SK-N-SH (cell line): ENCODE results near the gene TLCD4. TPM values are rescaled to one million over a fixed set of nuclear protein-coding genes. Genes with fewer than 3 reads are reported as not detected.

Experiments
- CTCF ChIA-PET: fragments of 300-600, 350-600 bp; formaldehyde crosslinking; extraction: SDS; loops from one replicate; lab custom pipeline; 2021; lab: Yijun Ruan, JAX
- POLR2A ChIA-PET: fragments of 350-600 bp; sonication (Branson Sonifier 250); formaldehyde crosslinking; extraction: SDS; loops from one replicate; lab custom pipeline; 2020; ENCODE audit warnings: antibody characterized with exemption, inconsistent platforms; lab: Yijun Ruan, JAX
- DNase-seq: peaks from one replicate; pipeline ENCODE4 v3.0.0; 2012
- H2AFZ ChIP-seq: fragments of 200-600 bp; sonication (generic); 2 replicates; pipeline ENCODE4 v1.8.1; 2016; ENCODE audit warnings: antibody characterized with exemption, mild to moderate bottlenecking, low read depth
- H3F3A ChIP-seq: fragments of 200-600 bp; sonication (generic); replicated peaks from 2 replicates; pipeline ENCODE3; 2016; ENCODE audit warnings: antibody characterized with exemption, mild to moderate bottlenecking; ENCODE audit not compliant: insufficient read depth
- H3K27ac ChIP-seq, 2 experiments: fragments of 200-500 bp in 1 of 2; fragments of 200-600 bp in 1 of 2; sonication (Bioruptor generic) in 1 of 2; sonication (generic), shearing (Covaris generic) in 1 of 2; 2 replicates each; pipeline versions ENCODE4 v1.5.1 to v1.6.1; 2014 to 2016; ENCODE audit warnings: low read depth in 2 of 2, inconsistent platforms in 1 of 2, low read length in 1 of 2, mild to moderate bottlenecking in 1 of 2, mixed read lengths in 1 of 2
- H3K27me3 ChIP-seq: fragments of 200-600 bp; sonication (generic), shearing (Covaris generic); 2 replicates; pipeline ENCODE4 v1.6.1; 2016; ENCODE audit warnings: mixed run types; ENCODE audit not compliant: insufficient read depth
- H3K36me3 ChIP-seq, 2 experiments: fragments of 200-500 bp in 1 of 2; fragments of 200-600 bp in 1 of 2; sonication (Bioruptor generic) in 1 of 2; sonication (generic) in 1 of 2; replicated peaks in 1 of 2; 2 replicates each; pipeline versions ENCODE3 to v1.5.1; 2014 to 2016; ENCODE audit warnings: low read length in 1 of 2, mild to moderate bottlenecking in 1 of 2; ENCODE audit not compliant: insufficient read depth in 2 of 2, control insufficient read depth in 1 of 2
- H3K4me1 ChIP-seq, 2 experiments: fragments of 200-500 bp in 1 of 2; fragments of 200-600 bp in 1 of 2; sonication (Bioruptor generic) in 1 of 2; sonication (generic), shearing (Covaris generic) in 1 of 2; 2 replicates each; pipeline versions ENCODE4 v1.5.1 to v1.6.1; 2014 to 2016; ENCODE audit warnings: low read depth in 1 of 2, low read length in 1 of 2, mixed run types in 1 of 2; ENCODE audit not compliant: insufficient read depth in 2 of 2, control insufficient read depth in 1 of 2
- H3K4me2 ChIP-seq: fragments of 200-600 bp; sonication (generic), shearing (Covaris generic); 2 replicates; pipeline ENCODE4 v1.6.1; 2017; ENCODE audit warnings: mixed run types
- H3K4me3 ChIP-seq, 2 experiments: fragments of 200-500 bp in 1 of 2; fragments of 200-600 bp in 1 of 2; sonication (Bioruptor generic) in 1 of 2; sonication (generic), shearing (Covaris generic) in 1 of 2; 2 replicates each; pipeline versions ENCODE4 v1.5.1 to v1.8.1; 2014 to 2016; ENCODE audit warnings: low read depth in 2 of 2, inconsistent platforms in 1 of 2, low read length in 1 of 2, mild to moderate bottlenecking in 1 of 2, mixed read lengths in 1 of 2, moderate library complexity in 1 of 2
- H3K79me2 ChIP-seq: fragments of 200-600 bp; sonication (generic); 2 replicates; pipeline ENCODE4 v1.8.1; 2017; ENCODE audit warnings: mild to moderate bottlenecking; ENCODE audit not compliant: insufficient read depth
- H3K9ac ChIP-seq: fragments of 200-600 bp; sonication (generic); 2 replicates; pipeline ENCODE4 v1.6.1; 2017; ENCODE audit warnings: mixed run types
- H3K9me2 ChIP-seq: fragments of 200-600 bp; sonication (generic); 2 replicates; pipeline ENCODE4 v1.6.1; 2017; ENCODE audit warnings: mixed run types
- H3K9me3 ChIP-seq: fragments of 200-600 bp; sonication (generic); 2 replicates; pipeline ENCODE4 v1.6.1; 2017; ENCODE audit warnings: mixed run types, mild to moderate bottlenecking, moderate library complexity
- H4K20me1 ChIP-seq: fragments of 200-600 bp; sonication (generic); 2 replicates; pipeline ENCODE4 v1.6.1; 2017; ENCODE audit warnings: mild to moderate bottlenecking, mixed run types; ENCODE audit not compliant: insufficient read depth
- GABPA ChIP-seq: IDR thresholded peaks from 2 replicates; pipeline ENCODE4 v1.4.0; 2012; ENCODE audit warnings: low read depth, mild to moderate bottlenecking
- GATA2 ChIP-seq: sonication (generic); formaldehyde crosslinking; IDR thresholded peaks from 2 replicates; pipeline ENCODE4 v1.5.0; 2020; ENCODE audit warnings: mild to moderate bottlenecking, missing genetic modification reagents
- NFIC ChIP-seq: IDR thresholded peaks from 2 replicates; pipeline ENCODE4 v1.4.0; 2012; ENCODE audit warnings: borderline replicate concordance
- POLR2AphosphoS5 ChIP-seq: IDR thresholded peaks from 2 replicates; pipeline ENCODE4 v1.6.1; 2012; ENCODE audit warnings: low read depth, low read length
- RFX5 ChIP-seq: IDR thresholded peaks from 2 replicates; pipeline ENCODE4 v1.6.1; 2012; ENCODE audit warnings: mild to moderate bottlenecking, improper control_type of control experiment, low read length
- WGBS: methylation state at CpG from one replicate; pipeline ENCODE4 v1.1.6; 2017; ENCODE audit warnings: low lambda C conversion rate; 5-methylcytosine and 5-hydroxymethylcytosine counted together
- polyA plus RNA-seq, 3 experiments: library from polyadenylated mRNA; depleted of rRNA; stranded (reverse); fragments of >200 nt; gene quantifications; 2 replicates each; pipeline ENCODE4 v1.2.3, GENCODE V29; 2012
- TF ChIP-seq, protein P1 (sequence below): IDR thresholded peaks from 2 replicates; pipeline ENCODE4 v1.6.1; 2012; ENCODE audit warnings: mild to moderate bottlenecking, low read depth, low read length, moderate library complexity
- TF ChIP-seq, protein P2 (sequence below): fragments of 150-350 bp; IDR thresholded peaks from 2 replicates; pipeline ENCODE4 v1.6.1; 2017; ENCODE audit warnings: antibody characterized with exemption, low read length, low read depth, borderline replicate concordance
- TF ChIP-seq, protein P3 (sequence below): IDR thresholded peaks from 2 replicates; pipeline ENCODE4 v1.4.0; 2012; ENCODE audit warnings: low read depth, borderline replicate concordance

The TLCD4 gene
- polyA plus RNA-seq, 1 of the 3 experiments (the other 2 are of a cell fraction), result 0.69 TPM

DNA sequence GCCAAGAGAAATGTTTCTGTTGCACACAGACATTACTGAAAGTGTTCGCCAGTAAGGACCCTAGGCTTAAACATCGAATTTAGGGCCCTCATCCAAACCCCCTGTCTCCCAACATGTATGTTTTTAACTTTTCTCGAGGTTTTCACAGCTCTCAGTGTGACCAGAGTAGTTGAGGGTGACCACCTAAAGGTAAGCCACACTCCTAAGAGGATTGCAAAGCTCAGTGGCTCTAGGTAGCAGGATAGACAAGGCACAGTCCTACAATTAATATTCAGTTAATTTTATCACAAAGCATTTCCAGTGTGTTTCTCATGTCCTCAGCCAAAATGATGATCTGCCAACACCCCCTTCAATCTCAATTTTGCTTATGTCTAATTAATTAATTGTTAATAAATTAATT lies 43.7 kb upstream of the TLCD4 start:
- Histone ChIP-seq H3K4me3 (peak overlapping the region; percentile 76 to 81), H2AFZ (peak overlapping the region; percentile 94), H3F3A (no peaks in the 10 kb centered on the region), H3K9me2 (no peaks in the 10 kb centered on the region), H3K4me2 (peak overlapping the region; percentile 80), H3K27ac (peak overlapping the region; percentile 83 to 98), H4K20me1 (no peaks in the 10 kb centered on the region), H3K9ac (peak overlapping the region; percentile 68), H3K4me1 (peaks cover 0 to 5% of the 10 kb centered on the region in 2 experiments; a peak in 2 of 4 replicates), H3K27me3 (no peaks in the 10 kb centered on the region), H3K9me3 (no peaks in the 10 kb centered on the region), H3K36me3 (peaks cover 0 to 3% of the 10 kb centered on the region in 2 experiments), H3K79me2 (no peaks in the 10 kb centered on the region)
- POLR2A ChIA-PET, result interaction anchor here (1.2 to 1.8 kb wide), 3 partner anchors 44 to 318 kb away, joined by 4 to 14 read pairs (median 9); partner anchors contain the start of genes RWDD3 and TLCD4
- WGBS, result 10% methylated on average over 3 of the region's 3 CpGs
- no peak for TF ChIP-seq RFX5
- TF ChIP-seq, protein P1, sequence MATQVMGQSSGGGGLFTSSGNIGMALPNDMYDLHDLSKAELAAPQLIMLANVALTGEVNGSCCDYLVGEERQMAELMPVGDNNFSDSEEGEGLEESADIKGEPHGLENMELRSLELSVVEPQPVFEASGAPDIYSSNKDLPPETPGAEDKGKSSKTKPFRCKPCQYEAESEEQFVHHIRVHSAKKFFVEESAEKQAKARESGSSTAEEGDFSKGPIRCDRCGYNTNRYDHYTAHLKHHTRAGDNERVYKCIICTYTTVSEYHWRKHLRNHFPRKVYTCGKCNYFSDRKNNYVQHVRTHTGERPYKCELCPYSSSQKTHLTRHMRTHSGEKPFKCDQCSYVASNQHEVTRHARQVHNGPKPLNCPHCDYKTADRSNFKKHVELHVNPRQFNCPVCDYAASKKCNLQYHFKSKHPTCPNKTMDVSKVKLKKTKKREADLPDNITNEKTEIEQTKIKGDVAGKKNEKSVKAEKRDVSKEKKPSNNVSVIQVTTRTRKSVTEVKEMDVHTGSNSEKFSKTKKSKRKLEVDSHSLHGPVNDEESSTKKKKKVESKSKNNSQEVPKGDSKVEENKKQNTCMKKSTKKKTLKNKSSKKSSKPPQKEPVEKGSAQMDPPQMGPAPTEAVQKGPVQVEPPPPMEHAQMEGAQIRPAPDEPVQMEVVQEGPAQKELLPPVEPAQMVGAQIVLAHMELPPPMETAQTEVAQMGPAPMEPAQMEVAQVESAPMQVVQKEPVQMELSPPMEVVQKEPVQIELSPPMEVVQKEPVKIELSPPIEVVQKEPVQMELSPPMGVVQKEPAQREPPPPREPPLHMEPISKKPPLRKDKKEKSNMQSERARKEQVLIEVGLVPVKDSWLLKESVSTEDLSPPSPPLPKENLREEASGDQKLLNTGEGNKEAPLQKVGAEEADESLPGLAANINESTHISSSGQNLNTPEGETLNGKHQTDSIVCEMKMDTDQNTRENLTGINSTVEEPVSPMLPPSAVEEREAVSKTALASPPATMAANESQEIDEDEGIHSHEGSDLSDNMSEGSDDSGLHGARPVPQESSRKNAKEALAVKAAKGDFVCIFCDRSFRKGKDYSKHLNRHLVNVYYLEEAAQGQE, result no peak
- TF ChIP-seq, protein P2, sequence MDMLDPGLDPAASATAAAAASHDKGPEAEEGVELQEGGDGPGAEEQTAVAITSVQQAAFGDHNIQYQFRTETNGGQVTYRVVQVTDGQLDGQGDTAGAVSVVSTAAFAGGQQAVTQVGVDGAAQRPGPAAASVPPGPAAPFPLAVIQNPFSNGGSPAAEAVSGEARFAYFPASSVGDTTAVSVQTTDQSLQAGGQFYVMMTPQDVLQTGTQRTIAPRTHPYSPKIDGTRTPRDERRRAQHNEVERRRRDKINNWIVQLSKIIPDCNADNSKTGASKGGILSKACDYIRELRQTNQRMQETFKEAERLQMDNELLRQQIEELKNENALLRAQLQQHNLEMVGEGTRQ, result no peak
- TF ChIP-seq, protein P3, sequence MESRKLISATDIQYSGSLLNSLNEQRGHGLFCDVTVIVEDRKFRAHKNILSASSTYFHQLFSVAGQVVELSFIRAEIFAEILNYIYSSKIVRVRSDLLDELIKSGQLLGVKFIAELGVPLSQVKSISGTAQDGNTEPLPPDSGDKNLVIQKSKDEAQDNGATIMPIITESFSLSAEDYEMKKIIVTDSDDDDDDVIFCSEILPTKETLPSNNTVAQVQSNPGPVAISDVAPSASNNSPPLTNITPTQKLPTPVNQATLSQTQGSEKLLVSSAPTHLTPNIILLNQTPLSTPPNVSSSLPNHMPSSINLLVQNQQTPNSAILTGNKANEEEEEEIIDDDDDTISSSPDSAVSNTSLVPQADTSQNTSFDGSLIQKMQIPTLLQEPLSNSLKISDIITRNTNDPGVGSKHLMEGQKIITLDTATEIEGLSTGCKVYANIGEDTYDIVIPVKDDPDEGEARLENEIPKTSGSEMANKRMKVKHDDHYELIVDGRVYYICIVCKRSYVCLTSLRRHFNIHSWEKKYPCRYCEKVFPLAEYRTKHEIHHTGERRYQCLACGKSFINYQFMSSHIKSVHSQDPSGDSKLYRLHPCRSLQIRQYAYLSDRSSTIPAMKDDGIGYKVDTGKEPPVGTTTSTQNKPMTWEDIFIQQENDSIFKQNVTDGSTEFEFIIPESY, result no peak
- no peak for TF ChIP-seq POLR2AphosphoS5
- TF ChIP-seq GABPA, result no peak
- CTCF ChIA-PET, result interaction anchor here (0.7 to 4.4 kb wide), 5 partner anchors 11 to 160 kb away, joined by 3 to 22 read pairs (median 4); partner anchors contain the start of gene RWDD3
- peak; percentile 19 for DNase-seq

DNA sequence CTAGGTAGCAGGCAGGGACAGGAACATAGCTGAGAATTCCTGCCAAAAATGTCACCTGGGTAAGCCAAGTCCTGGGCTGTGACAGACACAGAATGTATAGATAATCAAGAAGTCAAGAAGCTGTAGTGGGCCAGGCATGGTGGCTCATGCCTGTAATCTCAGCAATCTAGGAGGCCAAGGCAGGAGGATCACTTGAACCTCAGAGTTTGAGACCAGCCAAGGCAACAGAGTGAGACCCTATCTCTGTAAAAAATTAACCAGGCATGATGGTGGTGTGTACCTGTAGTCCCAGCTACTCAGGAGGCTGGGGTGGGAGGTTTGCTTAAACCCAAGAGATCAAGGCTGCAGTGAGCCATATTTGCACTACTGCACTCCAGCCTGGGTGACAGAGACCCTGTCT lies 41.1 kb upstream of the TLCD4 start:
- Histone ChIP-seq H4K20me1 (no peaks in the 10 kb centered on the region), H3K4me2 (no peak overlapping the region), H3F3A (no peaks in the 10 kb centered on the region), H3K27ac (no peak overlapping the region), H3K4me1 (peaks cover 0 to 5% of the 10 kb centered on the region in 2 experiments; a peak in 2 of 4 replicates), H3K9me2 (no peaks in the 10 kb centered on the region), H3K27me3 (no peaks in the 10 kb centered on the region; the same call in 1 of the 2 replicates), H3K79me2 (no peaks in the 10 kb centered on the region), H3K36me3 (peaks cover 0 to 2% of the 10 kb centered on the region in 2 experiments), H2AFZ (no peak overlapping the region), H3K9ac (no peak overlapping the region), H3K9me3 (no peaks in the 10 kb centered on the region), H3K4me3 (no peak overlapping the region)
- POLR2A ChIA-PET, result no interaction called here
- DNase-seq, result no peak
- no peak for TF ChIP-seq GATA2 (CRISPR knock-in tag)
- no peak for TF ChIP-seq NFIC
- CTCF ChIA-PET, result interaction anchor here (1.5 to 4.4 kb wide), 3 partner anchors 8 to 158 kb away, joined by 4 to 22 read pairs (median 11); partner anchors contain the start of genes RWDD3 and TLCD4
